Measurements from ENCODE around the gene EPHX1. TPM values are rescaled to one million over a fixed set of nuclear protein-coding genes. Genes with fewer than 3 reads are reported as not detected.
"Not testable (repeated sequence)": the region's sequence is repeated elsewhere in the genome, so short reads cannot be mapped to it uniquely, and the experiment has no call there.

The EPHX1 gene
- total RNA-seq, 1 donor from 2014 or later, result 76.8 TPM

GRCh38 chr1:225830841-225831240, 20.9 kb downstream of the EPHX1 start:
- DNase-seq (no peak), ATAC-seq (no peak)
- intact Hi-C loops (cut with micrococcal nuclease), result no loop called here

- DNase-seq, result peak; percentile 72
- intact Hi-C loops (cut with micrococcal nuclease), result no loop called here
- ATAC-seq, result peak; percentile 91
These were observed 24.7 kb downstream of the EPHX1 start for GRCh38 chr1:225834417-225835329.

GRCh38 chr1:225835856-225836255, 25.9 kb downstream of the EPHX1 start:
- DNase-seq, result peak; percentile 88

GRCh38 chr1:225836296-225836695, 26.4 kb downstream of the EPHX1 start:
- intact Hi-C loops (cut with micrococcal nuclease); ATAC-seq: not testable (repeated sequence)
- DNase-seq, result peak; percentile 13

More at GRCh38 chr1:225835856-225836255, 25.9 kb downstream of the EPHX1 start:
- intact Hi-C loops (cut with micrococcal nuclease), result no loop called here
- ATAC-seq, result peak; percentile 39

- intact Hi-C loops (cut with micrococcal nuclease), result no loop called here
- DNase-seq (no peak), ATAC-seq (no peak)
These were observed 28.9 kb downstream of the EPHX1 start for GRCh38 chr1:225838793-225839192.

GRCh38 chr1:225840223-225840610, 30.3 kb downstream of the EPHX1 start:
- DNase-seq (no peak), ATAC-seq (no peak)
- intact Hi-C loops (cut with micrococcal nuclease), result no loop called here

- DNase-seq, result no peak
- intact Hi-C loops (cut with micrococcal nuclease), result no loop called here
- no peak for ATAC-seq
These were observed 30.8 kb downstream of the EPHX1 start for GRCh38 chr1:225840713-225841112.

- intact Hi-C loops (cut with micrococcal nuclease), result no loop called here
- DNase-seq, result peak; percentile 29
- ATAC-seq, result no peak
These were observed 32.1 kb downstream of the EPHX1 start for GRCh38 chr1:225842074-225842473.

GRCh38 chr1:225842788-225843425, 33.0 kb downstream of the EPHX1 start:
- ATAC-seq, result no peak
- DNase-seq, result no peak
- intact Hi-C loops (cut with micrococcal nuclease), result no loop called here

- ATAC-seq, result no peak
- intact Hi-C loops (cut with micrococcal nuclease), result no loop called here
These were observed 33.5 kb downstream of the EPHX1 start for GRCh38 chr1:225843426-225843795.

GRCh38 chr1:225844236-225845061, 34.5 kb downstream of the EPHX1 start:
- ATAC-seq (no peak), DNase-seq (no peak)
- intact Hi-C loops (cut with micrococcal nuclease), result no loop called here

More at GRCh38 chr1:225843426-225843795, 33.5 kb downstream of the EPHX1 start:
- no peak for DNase-seq

- intact Hi-C loops (cut with micrococcal nuclease), result no loop called here
- DNase-seq (no peak), ATAC-seq (no peak)
These were observed 35.2 kb downstream of the EPHX1 start for GRCh38 chr1:225845097-225845496.

- ATAC-seq (peak; percentile 82), DNase-seq (peak; percentile 85)
- intact Hi-C loops (cut with micrococcal nuclease), result no loop called here
These were observed 35.8 kb downstream of the EPHX1 start for GRCh38 chr1:225845571-225846259.

GRCh38 chr1:225846331-225847310, 36.7 kb downstream of the EPHX1 start:
- intact Hi-C loops (cut with micrococcal nuclease), result no loop called here
- ATAC-seq (no peak), DNase-seq (peak; percentile 27)

GRCh38 chr1:225847610-225848009, 37.7 kb downstream of the EPHX1 start:
- peak; percentile 18 for DNase-seq
- intact Hi-C loops (cut with micrococcal nuclease), result no loop called here
- no peak for ATAC-seq

- ATAC-seq (no peak), DNase-seq (peak; percentile 32)
- intact Hi-C loops (cut with micrococcal nuclease), result no loop called here
These were observed 38.4 kb downstream of the EPHX1 start for GRCh38 chr1:225848030-225848955.

- ATAC-seq (no peak), DNase-seq (peak; percentile 69)
- intact Hi-C loops (cut with micrococcal nuclease), result no loop called here
These were observed 40.0 kb downstream of the EPHX1 start for GRCh38 chr1:225849925-225850324.

All from left ventricle myocardium superior (tissue), 1 donor.